Measurements from ENCODE around the gene ANGPT4.
"Not testable (repeated sequence)": the region's sequence is repeated elsewhere in the genome, so short reads cannot be mapped to it uniquely, and the experiment has no call there.

Gene ANGPT4

DNA sequence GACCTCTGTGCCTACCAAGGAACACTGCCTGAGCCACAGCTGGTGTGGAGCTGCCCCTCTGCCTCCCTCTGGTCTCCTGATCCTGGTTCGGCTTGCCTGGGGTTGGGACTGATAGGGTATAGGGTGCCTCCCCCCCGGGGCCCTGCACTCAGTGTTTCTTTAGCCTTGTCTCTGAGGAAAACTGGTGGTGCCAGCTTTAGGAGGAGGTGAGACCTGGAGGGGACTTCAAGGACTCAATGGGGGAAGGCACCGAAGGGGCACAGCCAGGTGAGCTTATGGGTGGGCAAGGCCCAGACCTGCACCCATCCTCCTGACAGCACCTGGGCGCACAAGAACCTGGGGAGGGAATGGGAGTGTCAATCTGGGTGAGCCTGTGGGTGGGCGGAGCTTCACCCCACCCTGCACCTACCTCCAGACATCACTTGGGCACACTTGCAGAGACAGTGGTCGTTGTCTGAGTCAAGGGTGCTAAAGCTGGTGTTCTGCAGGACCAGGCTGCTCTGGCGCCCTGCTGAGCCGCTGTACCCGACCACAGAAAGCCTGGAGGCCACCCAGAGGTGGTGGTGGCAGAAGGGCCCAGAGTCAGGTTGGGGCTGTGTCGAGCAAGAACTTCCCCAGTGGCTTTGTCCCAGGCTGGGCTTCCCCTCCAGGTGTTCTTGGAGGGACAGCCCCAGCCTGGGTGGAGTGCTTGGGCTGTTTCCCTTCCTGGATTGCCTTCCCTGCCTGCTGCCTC is 42.1 kb downstream of the ANGPT4 start:
- DNase-seq (ENCODE audit: low read depth) = no peak

DNA sequence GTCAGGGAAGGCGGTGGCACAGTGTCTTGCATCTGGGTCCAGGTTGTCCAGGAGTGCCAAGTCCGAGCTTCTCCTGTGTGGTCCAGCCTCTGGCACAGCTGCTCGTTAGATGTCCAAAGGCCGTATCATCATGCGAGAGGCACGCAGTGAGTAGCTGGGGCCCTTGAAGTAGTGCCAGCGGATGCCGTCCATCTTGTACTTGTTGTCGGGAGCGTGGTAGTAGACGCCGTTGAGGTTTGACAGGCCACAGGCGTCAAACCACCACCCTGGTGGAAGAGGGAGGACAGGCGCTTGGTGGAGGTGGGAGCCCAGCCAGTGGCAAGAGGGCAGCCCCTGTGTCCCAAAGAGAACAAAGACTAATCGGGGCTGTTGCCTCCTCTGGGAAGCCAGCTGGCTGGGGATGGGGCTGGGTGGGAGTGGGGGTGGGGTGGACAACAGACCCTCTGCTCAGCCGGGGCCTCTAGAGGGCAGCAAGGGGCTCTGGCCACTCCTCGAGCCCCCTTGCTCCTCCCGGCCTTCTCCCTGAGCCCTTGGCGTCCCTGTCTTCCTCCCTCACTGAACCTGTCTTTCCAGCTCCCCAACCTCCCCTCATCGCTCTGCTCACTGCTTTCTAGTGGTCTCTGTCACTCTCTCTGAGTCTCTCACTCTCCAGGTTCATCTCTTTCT is 43.1 kb downstream of the ANGPT4 start:
- no peak for DNase-seq (ENCODE audit: low read depth)

DNA sequence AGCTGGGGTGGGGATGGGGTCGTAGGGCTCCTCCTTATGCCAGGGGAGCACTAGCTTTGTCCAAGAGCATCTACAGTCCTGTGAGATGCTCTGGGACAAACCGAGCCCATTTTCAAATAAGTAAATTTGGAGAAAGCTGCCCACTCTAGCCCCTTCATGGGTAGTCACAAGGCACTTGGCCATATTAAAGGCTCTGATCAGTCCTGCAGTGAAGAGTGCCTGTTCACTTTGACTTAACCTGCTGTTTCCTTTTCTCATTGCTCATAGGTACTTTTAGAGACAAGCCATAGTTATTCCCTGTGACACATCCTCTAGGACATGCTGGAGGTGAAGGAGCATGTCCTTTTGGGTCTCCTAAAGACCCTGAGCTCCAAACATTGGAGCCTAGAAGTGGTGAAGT is 44.2 kb downstream of the ANGPT4 start:
- no peak for DNase-seq (ENCODE audit: low read depth)

DNA sequence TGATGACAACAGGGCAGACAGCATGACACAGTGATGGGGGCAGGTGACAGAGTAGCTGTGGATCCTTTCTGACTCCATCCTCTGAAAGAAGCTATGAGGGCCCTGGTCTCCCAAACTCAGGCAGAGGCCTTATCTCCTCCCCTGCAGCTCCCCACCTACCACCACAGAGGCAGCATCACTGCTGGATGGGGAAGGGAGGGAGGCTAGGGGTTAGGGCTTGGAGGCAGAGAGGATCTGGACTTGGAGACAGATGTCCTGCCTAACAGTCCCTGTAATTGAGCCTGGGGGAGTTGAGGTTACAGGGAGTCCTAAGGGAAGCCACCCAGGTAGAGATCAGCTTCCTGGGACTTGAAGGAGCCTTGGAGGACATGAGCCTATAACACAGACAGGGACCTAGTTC is 44.7 kb downstream of the ANGPT4 start:
- no peak for DNase-seq (ENCODE audit: low read depth)

DNA sequence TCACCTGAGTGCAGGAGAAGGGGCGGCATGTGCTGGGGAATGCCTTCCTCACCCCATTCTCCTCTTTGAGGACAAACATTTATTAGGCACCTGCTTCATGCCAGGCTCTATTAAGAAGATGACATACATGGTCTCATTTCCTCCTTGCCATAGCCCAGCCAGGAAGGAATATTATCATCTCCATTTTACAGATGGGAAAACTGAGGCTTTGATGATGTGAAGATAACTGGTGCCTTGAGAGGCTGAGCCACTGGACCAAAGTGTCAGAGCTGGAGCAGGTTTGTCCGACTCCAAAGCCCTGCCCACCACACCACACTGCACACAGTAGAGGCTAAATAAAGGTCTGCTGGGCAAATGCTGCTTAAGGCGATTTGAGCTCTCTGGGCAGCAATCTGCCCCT is 45.4 kb downstream of the ANGPT4 start:
- no peak for DNase-seq (ENCODE audit: low read depth)

DNA sequence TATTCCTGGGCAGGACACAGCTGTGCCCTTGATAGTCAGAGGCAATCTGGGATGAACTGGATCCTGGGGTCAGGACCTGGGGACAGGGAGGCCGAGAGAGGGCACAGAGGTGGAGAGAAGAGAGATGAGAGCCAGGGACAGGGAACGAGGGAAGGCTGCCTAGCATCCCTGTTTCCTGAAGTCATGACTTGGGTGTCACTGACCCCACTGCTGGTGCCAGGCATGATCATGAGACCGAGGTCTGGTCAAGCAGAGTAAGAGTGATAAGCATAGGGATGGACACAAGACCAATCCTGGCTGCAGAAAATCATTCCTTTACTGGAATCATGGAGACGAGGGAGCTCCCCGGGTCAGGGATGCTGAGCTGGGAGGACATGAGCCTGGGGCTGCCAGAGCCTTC is 46.5 kb downstream of the ANGPT4 start:
- no peak for DNase-seq (ENCODE audit: low read depth)

DNA sequence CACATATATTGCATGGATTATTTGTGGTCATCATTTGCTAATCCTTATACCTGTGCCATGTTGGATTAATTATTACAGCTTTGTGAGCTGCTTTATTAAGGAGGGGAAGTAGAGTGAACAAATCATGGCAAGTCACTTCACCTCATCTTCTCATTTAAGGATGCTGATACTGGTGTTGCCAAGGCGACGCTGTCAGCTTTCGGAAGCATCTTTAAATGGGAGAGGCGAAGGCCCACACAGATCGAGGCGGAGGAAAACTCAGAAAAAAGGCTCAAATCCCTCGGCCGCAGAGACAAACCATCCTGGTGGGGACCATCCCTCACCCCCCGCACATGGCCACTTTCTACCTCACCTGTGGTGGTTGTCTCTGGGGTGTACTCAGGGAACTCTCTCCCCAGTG is 47.9 kb downstream of the ANGPT4 start:
- DNase-seq (ENCODE audit: low read depth) = no peak

DNA sequence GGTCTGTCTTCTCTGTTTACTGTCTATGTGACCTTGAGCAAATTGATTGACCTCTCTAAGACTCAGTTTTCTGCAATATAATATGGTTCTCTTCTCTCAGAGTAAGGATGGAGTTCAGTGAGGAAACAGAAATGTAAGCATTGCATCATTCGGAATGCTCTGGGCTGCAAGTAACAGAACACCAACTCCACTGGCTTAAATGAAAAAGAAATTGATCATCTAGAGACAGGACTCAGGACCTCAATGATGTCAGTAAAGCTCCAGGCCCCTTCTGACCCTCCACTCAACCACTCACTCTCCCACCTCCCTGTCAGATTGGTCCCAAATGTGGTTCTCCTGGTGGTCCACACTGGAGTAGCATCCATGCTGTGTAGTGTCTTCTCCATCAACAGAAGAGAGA is 50.7 kb downstream of the ANGPT4 start:
- DNase-seq (ENCODE audit: low read depth) = no peak

DNA sequence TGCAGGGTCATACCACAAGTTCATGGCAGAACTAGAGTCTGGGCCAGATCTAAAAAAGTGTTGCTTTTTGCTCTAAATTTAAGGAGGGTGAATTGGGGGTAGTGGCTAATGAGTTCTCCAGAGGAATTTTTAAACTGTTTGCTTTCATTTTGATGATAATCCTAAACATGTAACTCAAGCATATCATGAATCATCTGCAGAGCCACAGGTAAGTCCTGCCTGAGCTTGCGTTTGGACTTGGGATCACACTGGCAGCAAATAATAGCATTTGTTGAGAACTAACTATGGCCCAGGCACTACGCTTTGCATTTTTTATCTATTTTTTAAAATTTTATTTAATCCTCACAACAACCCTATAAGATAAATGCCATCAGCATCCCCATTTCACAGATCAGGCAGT is 55.2 kb downstream of the ANGPT4 start:
- no peak for DNase-seq (ENCODE audit: low read depth)

DNA sequence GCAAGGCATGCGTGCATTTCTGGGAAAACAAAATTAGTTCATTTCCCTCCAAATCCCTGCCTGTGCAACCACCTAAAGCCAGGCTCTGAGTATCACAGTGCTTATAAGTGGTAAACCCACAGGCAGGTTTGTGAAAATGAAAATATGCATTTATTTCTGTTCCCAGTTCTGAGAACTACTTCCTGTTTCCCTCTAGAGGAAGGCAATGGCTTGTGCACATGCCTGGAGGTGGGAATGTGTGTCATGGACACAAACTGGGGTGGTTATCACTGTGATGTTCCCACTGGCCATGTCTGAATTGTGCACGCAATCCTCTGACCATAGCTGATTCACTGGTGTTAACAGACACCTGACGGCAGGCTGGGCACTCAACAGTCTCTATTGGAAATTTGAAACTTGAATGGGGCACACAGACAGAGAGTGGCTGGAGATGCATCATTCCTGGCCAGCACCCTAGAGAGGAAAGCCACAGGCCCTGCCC is 56.3 kb downstream of the ANGPT4 start:
- DNase-seq (ENCODE audit: low read depth) = no peak

DNA sequence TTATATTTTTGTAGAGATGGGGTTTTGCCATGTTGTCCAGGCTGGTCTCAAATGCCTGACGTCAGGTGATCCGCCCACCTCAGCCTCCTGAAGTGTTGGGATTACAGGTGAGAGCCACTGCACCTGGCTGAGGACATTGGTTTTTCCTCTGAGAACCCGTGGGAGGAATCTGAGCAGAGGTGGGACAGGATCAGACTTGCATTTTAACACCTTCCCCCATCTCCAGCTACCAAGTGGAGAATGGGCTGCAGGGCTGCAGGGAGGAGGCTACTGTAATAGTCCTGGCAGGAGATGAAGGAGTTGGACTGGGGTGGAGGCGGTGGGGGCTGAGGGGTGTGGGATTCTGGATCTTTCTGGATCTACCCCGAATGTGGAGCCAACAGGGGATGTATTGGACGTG is 58.1 kb downstream of the ANGPT4 start:
- DNase-seq (ENCODE audit: low read depth) = no peak

DNA sequence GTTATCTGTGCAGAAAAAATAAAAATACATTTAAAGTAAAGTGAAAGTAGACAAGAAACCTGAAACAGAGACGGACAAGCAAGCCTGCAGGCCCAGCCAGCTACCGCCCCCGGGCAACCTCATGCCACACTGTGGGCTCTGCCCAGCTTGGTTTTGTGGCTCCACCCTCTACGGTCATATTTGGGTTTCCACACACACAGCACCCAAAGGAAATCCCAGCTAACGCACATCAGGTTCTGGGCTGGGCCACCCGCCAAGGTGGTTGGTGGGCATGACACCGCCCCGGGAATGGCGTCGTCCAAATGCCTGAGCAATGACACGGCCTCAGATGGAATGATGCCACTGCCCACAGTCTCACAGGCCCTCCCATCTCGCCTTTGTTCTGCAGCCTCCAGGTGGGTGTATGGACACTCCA is 59.8 kb downstream of the ANGPT4 start:
- DNase-seq (ENCODE audit: low read depth) = no peak

DNA sequence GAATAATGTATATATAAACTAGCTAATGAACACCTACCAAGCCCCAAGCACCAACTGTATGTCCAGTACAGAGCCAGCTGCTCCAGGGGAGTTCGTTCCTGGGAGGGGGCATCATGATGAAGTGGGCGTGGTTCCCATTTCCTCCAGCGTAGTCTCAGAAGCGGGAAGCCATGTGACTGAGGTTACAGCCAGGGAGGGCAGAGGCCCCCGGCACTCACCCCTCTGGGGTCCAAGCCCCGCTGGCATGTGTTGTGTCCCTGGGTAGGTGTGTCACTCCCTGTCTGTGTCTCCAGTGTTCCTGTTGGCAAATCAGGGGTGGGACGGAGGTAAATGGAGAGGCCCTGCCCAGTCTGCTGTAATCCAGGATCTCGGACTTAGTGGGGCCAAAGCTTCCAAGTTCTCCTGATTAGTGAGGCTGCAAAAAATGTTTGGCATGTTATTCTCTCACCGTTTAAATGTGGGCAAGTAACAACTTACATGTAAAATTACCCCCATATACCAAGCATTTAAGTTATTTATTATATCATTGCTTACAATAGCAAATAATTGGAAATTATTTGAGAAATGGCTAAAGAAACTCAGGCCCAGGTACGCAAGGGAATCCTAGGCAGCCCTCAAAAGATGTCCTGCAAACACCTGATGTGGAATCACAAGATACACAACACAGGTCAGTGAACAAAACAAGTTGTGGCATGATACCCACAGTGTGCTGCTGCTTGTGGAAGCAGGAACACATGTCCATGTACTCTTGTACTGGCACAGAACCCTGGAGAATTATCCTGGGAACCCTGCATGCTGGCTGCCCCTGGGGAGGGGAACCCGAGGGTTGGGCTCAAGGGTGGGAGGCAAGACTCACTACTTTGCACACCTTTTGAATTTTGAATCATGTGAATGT is 60.4 kb downstream of the ANGPT4 start:
- DNase-seq (ENCODE audit: low read depth) = no peak

DNA sequence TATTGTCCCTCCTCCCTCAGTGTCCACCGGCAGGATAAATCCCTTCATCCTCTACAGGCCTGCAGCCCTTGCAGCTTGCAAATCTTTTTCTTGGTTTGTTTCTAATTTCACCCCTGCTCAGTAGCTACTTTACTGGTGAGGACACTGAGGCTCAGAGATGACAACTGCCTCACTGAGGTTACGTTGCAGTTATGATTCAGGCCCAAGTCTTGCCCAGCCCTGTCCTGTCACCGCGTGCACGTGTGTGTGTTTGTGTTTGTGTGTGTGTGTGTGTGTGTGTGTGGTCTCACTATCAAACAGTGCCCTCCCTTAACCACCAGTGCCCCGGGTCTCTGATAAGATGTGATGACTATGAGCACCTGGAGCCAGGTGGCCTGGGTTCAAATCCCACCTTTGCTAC is 61.5 kb downstream of the ANGPT4 start:
- no peak for DNase-seq (ENCODE audit: low read depth)

DNA sequence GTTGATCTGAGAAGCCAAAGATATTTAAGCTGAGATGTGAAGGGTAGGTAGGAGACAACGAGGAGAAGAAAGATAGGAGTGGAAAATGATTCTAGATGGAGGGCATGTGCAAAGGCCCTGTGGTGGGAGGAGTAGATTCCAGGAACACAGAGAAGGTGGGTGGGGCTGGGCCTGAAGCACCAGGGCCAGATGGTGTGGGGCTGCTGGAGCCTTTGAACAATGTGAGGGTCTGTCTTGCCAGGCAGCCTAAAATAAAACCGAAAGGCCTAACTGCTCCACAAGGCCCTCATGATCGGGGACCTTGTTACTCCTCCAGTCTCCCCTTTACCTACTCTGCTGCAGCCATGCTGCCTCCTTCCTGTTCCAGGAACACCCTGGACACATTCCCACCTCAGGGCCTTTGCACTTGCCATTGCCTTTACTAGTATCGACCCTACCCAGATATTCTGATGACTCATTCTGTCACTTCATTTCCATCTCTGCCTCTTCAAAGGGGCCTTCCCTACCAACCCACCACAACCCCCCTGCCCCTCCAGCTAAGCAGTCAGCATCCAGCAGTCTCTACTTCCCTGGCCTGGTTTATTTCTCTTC is 62.6 kb downstream of the ANGPT4 start:
- DNase-seq (ENCODE audit: low read depth) = no peak

DNA sequence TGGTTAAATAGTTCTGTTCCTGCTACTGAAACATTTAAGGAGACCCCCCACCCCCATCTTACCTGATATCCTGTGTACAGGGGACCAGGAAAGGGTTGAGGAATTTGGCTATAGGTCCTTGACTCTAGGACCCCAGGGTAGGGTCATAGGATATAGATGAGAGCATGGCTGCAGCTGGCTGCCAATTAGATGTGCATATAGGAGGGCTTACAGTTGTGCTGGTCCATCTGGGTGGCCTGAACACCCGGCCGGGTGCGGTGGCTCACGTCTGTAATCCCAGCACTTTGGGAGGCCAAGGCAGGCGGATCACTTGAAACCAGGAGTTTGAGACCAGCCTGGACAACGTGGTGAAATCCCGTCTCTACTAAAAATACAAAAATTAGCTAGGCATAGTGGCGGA is 67.4 kb downstream of the ANGPT4 start:
- DNase-seq (ENCODE audit: low read depth) = not testable (repeated sequence)

DNA sequence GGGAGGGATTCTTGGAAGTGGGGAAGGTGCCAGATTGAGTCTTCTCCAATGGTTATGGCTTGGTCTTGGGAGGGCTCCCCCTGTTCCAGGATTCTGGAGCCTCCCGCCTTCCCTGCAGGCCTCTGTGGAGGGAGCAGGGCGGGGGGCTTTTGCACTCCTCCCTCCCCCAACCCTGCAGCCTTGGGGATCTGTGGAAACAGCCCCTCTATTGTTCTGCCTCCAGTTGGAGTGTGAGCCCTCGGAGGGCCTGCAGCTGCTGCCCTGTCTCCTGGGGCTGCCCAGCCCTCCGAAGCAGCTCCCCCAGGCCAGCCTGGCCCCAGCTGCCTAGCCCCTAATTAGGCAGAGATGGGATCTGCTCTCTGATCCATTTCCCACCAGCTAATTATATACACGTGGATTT is 67.9 kb downstream of the ANGPT4 start:
- no peak for DNase-seq (ENCODE audit: low read depth)

DNA sequence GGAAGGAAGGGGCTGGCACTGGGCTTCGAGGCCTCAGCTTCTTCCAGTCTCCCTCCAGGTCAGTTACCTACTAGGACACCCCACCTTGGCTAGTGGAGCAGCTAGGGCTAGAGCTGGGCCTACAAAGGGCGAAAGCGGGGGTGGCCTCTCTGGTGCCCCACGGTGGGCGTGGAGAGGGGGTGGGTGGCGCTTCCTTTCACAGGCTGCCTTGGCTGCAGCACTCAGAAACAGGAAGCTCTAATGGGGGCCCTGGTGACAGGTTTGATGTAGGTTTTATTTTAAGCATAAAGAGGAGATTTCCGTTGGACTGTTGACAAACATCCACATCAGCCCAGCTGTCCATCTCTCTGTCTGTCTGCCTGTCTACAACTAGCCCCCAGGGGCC is 69.2 kb downstream of the ANGPT4 start:
- no peak for DNase-seq (ENCODE audit: low read depth)

DNA sequence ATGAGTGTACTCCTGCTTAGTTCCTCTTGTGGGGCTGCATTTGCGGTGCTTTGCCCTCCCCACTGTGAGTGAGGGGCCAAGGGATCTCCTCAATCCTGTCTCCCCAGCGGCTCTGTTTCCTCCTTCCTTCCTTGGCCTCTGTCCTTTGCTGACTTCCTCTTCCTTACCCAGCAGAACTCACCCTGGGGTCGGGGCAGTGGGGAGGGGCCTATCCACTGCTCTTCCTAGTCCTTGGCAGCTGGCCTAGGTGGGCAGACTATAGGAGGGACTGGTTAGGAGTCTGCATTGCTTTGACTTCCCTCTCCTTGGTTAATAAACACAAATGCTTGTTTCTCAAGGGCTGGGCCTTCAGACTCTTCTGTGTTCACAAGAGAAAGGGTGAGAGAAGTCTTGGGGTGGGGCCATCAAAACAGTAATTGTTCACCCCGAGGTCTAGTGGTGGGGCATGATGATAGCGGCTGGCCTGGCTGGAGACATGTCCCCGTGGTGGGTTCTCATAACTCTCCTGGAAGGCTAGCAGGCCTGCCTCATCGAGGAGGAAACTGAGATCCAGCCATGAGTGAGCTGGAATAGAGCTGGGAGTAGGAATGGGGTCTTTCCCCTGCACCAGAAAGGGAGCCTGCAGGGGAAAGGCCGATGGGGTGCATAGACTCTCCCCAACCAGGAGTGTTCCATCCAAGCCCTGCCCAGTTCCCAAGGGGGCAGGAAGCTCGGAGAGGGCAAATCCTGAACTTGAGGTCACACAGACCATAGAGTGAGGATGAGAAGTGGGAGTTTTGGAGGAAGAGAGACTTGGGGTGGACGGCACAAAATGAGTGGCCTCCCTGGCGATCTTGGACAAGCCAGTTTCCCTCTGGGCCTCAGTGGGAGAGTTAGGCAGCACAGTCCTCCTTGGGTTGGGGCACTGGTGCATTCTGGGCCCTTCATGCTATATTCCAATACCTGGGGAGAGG is 69.9 kb downstream of the ANGPT4 start:
- no peak for DNase-seq (ENCODE audit: low read depth)

DNA sequence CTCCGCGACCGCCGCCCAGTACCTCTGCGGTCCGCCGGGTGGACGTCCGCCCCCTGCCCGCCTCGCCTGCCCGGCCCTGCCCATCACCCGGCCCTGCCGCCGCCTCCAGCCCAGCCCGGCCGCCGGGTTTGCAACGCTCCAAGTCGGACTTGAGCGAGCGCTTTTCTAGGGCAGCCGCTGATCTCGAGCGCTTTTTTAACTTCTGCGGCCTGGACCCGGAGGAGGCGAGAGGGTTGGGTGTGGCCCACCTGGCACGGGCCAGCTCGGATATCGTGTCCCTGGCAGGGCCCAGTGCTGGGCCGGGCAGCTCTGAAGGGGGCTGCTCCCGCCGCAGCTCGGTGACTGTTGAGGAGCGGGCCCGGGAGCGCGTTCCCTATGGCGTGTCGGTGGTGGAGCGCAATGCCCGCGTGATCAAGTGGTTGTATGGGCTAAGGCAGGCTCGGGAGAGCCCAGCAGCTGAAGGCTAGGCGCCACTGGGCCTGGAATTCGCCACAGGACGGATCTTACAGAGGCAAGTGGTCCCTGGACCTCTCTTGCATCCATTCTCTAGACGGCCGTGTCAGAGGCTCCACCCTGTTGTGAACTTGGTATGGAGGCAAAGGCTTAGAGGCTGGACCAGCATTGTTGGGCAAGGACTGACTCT is 70.8 kb downstream of the ANGPT4 start:
- DNase-seq (ENCODE audit: low read depth) = no peak

Data from activated T-helper 9 cell treated with anti-CD3 and anti-CD28 coated beads, Interleukin-2, amount 50 U/mL, for 16 hours (primary cell).